ENCODE measurements around the gene RAB9A.
"Not testable (repeated sequence)": the region's sequence is repeated elsewhere in the genome, so short reads cannot be mapped to it uniquely, and the experiment has no call there.

- not testable (repeated sequence) for TF ChIP-seq CTCF (conservative IDR thresholded peaks at IDR 0.05); ZFX (IDR thresholded peaks at IDR 0.05)
Measured at GRCh38 chrX:13679700-13680099, 9.2 kb upstream of the RAB9A start.
